ENCODE data around the gene B3GAT1.

Gene B3GAT1

DNA sequence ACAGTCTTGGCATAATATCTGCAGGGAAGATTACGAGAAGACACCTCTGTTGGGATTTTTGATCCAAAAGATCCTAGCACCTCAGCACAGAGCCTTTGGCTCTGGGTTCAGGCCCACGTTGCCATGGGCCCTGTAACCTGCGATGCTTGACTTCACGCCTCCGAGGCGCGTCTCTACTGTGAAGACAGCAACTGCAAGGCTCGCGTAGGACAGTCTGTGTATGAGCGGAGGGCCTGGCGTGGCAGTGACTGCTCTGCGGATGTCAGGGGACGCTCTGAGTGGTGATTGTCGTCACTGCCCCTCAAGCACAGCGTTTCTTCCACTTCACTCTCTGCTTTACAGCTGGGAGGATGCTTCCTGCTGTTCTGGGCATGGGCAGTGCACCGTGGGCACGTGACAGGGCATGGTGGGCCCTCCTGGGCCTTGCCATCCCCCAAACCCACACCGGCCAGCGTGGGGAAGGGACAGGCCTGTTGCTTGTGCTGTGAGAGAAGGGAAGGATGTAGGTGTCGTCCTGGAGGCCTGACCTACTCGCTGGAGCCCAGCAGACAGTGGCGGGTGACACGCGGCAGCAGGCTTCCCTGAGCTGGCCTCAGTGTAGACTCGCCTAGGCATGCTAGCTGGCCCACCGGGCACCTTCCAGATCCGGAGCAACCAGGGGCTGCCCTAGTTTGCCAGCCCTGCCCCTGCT lies 53.7 kb downstream of the B3GAT1 start:
- Histone ChIP-seq H3K9ac (ENCODE audit: insufficient read length, low read depth) (no peak overlapping the region), H3K4me3 (ENCODE audit: insufficient read length, low read depth) (no peak overlapping the region), H3K4me1 (ENCODE audit: insufficient read depth, insufficient read length) (peaks cover 3% of the 10 kb centered on the region), H3K36me3 (ENCODE audit: insufficient read depth, insufficient read length, low read length) (no peaks in the 10 kb centered on the region), H3K9me3 (ENCODE audit: insufficient read depth, low read length) (0 out of 2 replicates have a peak, but pooled peaks cover 4% of the 10 kb centered on the region), H3K27me3 (ENCODE audit: insufficient read depth, insufficient read length) (peaks cover 7% of the 10 kb centered on the region)
- TF ChIP-seq YY1 (IDR thresholded peaks at IDR 0.05; ENCODE audit: insufficient read depth, insufficient read length) (no peak), SUZ12 (IDR thresholded peaks at IDR 0.05; ENCODE audit: extremely low read depth, insufficient read depth, insufficient read length) (no peak), ZNF274 (IDR thresholded peaks at IDR 0.05; ENCODE audit: low read depth, low read length) (no peak)
- no peak for DNase-seq (ENCODE audit: low read depth, low spot score)

DNA sequence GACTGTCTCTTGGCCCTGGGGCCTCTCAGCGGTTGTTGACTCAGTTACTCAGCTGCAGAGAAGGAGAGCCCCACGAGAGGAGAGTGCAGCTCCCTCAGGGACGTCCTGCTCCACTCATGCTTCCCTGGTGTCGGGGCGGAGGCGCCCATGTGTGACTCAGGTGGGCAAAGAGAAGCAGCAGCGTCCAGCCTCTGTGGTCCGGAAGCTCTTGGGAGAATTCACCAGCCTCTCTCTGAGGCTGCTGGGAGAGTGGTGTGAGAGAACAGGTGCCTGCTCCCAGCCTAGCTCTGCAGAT lies 54.5 kb downstream of the B3GAT1 start:
- no peaks in the 10 kb centered on the region for H3K36me3 ChIP-seq (ENCODE audit: insufficient read depth, insufficient read length, low read length)
- H3K9ac ChIP-seq (ENCODE audit: insufficient read length, low read depth), result no peak overlapping the region
- peaks cover 7% of the 10 kb centered on the region for H3K27me3 ChIP-seq (ENCODE audit: insufficient read depth, insufficient read length)
- H3K4me3 ChIP-seq (ENCODE audit: insufficient read length, low read depth), result no peak overlapping the region
- 0 out of 2 replicates have a peak, but pooled peaks cover 4% of the 10 kb centered on the region for H3K9me3 ChIP-seq (ENCODE audit: insufficient read depth, low read length)
- TF ChIP-seq ZNF274 (IDR thresholded peaks at IDR 0.05; ENCODE audit: low read depth, low read length) (no peak), SUZ12 (IDR thresholded peaks at IDR 0.05; ENCODE audit: extremely low read depth, insufficient read depth, insufficient read length) (no peak), YY1 (IDR thresholded peaks at IDR 0.05; ENCODE audit: insufficient read depth, insufficient read length) (no peak)
- H3K4me1 ChIP-seq (ENCODE audit: insufficient read depth, insufficient read length), result peaks cover 3% of the 10 kb centered on the region
- DNase-seq (ENCODE audit: low read depth, low spot score), result no peak

DNA sequence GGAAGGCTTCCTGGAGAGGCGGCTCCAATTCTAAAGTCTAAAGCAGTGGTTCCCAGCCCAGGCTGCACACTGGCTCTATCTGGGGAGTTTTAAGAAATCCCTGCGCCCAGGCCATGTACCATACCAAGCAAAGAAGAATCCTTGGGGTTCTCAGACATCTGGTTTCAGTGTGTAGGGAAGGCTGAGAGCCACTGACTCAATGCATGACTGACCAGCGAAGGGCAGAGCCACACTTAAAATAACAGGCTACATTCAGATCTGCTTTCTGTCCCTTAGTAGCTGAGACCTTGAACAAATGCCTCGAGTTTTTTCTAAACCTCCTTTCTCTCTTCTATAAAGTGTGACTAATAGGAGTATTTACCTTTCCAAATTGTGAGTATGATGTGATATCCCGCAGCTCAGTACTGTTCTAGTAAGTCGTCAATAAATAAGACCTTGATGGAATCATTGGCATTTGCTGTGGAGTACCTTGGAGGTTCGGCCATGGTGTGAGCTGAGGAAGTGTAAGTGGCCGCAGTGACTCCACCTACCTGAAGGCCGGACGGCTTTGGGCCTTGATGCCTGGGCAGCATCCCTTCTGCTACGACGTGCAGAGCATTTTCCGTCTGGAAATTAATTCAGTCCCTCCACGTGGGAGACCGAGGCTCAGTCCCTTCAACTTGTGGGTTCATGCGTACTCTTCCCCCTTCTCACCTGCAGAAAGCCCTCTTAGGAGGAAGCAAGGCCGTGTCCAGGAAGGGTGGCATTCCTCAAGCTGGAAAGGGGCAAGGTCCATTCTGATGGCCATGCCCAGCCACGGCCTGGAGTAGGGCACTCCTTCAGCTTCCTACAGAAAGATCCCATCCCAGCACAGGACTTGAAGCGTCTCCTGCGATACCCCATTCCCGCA lies 55.1 kb downstream of the B3GAT1 start:
- Histone ChIP-seq H3K9ac (ENCODE audit: insufficient read length, low read depth) (no peak overlapping the region), H3K4me1 (ENCODE audit: insufficient read depth, insufficient read length) (peaks cover 3% of the 10 kb centered on the region), H3K36me3 (ENCODE audit: insufficient read depth, insufficient read length, low read length) (no peaks in the 10 kb centered on the region), H3K27me3 (ENCODE audit: insufficient read depth, insufficient read length) (peaks cover 7% of the 10 kb centered on the region), H3K4me3 (ENCODE audit: insufficient read length, low read depth) (no peak overlapping the region), H3K9me3 (ENCODE audit: insufficient read depth, low read length) (0 out of 2 replicates have a peak, but pooled peaks cover 4% of the 10 kb centered on the region)
- no peak for DNase-seq (ENCODE audit: low read depth, low spot score)
- TF ChIP-seq ZNF274 (IDR thresholded peaks at IDR 0.05; ENCODE audit: low read depth, low read length), result no peak
- no peak for TF ChIP-seq YY1 (IDR thresholded peaks at IDR 0.05; ENCODE audit: insufficient read depth, insufficient read length)
- TF ChIP-seq SUZ12 (IDR thresholded peaks at IDR 0.05; ENCODE audit: extremely low read depth, insufficient read depth, insufficient read length), result no peak

DNA sequence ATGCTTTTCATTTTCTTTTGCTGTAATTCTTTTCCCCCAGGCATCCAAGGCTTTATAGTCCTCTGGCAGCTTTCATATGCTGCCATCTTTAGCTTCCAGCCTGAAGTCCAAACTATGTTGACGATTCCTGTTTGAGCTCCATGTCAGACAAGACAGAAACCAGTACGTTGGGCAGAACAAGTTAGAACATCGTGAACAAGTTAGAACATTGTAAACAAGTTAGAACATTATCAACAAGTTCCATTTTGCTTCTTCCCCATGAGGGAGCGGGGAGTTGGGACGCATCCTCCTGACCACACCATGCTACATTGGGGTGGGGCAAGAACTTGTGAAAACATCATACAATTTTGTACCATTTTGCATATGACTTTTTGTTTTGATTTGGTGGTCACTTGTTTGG lies 56.4 kb downstream of the B3GAT1 start:
- Histone ChIP-seq H3K9ac (ENCODE audit: insufficient read length, low read depth) (no peak overlapping the region), H3K9me3 (ENCODE audit: insufficient read depth, low read length) (0 out of 2 replicates have a peak, but pooled peaks cover 4% of the 10 kb centered on the region), H3K4me1 (ENCODE audit: insufficient read depth, insufficient read length) (peaks cover 3% of the 10 kb centered on the region), H3K27me3 (ENCODE audit: insufficient read depth, insufficient read length) (peaks cover 7% of the 10 kb centered on the region), H3K4me3 (ENCODE audit: insufficient read length, low read depth) (no peak overlapping the region), H3K36me3 (ENCODE audit: insufficient read depth, insufficient read length, low read length) (no peaks in the 10 kb centered on the region)
- TF ChIP-seq ZNF274 (IDR thresholded peaks at IDR 0.05; ENCODE audit: low read depth, low read length) (no peak), YY1 (IDR thresholded peaks at IDR 0.05; ENCODE audit: insufficient read depth, insufficient read length) (no peak), SUZ12 (IDR thresholded peaks at IDR 0.05; ENCODE audit: extremely low read depth, insufficient read depth, insufficient read length) (no peak)
- no peak for DNase-seq (ENCODE audit: low read depth, low spot score)

DNA sequence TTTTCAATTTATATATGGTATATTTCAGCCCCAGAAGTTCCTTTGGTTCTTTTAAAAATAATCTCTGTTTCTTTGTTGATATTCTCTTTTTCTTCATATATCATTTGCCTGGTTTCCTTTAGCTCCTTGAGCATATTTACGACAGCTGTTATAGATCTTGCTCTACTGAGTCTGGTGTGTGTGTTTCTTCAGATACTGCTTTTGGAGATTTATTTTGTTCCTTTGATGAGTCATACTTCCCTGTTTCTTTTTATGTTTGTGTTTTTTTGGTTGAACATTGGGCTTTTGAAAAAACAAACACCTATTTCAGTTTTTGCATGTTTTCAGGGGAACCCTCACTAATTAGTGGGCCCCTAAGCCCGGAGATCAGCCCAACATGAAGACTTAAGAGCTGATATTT lies 56.9 kb downstream of the B3GAT1 start:
- no peak overlapping the region for H3K4me3 ChIP-seq (ENCODE audit: insufficient read length, low read depth)
- H3K4me1 ChIP-seq (ENCODE audit: insufficient read depth, insufficient read length), result peaks cover 3% of the 10 kb centered on the region
- no peak for DNase-seq (ENCODE audit: low read depth, low spot score)
- H3K9me3 ChIP-seq (ENCODE audit: insufficient read depth, low read length), result 0 out of 2 replicates have a peak, but pooled peaks cover 4% of the 10 kb centered on the region
- H3K27me3 ChIP-seq (ENCODE audit: insufficient read depth, insufficient read length), result peaks cover 7% of the 10 kb centered on the region
- no peaks in the 10 kb centered on the region for H3K36me3 ChIP-seq (ENCODE audit: insufficient read depth, insufficient read length, low read length)
- H3K9ac ChIP-seq (ENCODE audit: insufficient read length, low read depth), result no peak overlapping the region
- TF ChIP-seq SUZ12 (IDR thresholded peaks at IDR 0.05; ENCODE audit: extremely low read depth, insufficient read depth, insufficient read length) (no peak), YY1 (IDR thresholded peaks at IDR 0.05; ENCODE audit: insufficient read depth, insufficient read length) (no peak), ZNF274 (IDR thresholded peaks at IDR 0.05; ENCODE audit: low read depth, low read length) (no peak)

DNA sequence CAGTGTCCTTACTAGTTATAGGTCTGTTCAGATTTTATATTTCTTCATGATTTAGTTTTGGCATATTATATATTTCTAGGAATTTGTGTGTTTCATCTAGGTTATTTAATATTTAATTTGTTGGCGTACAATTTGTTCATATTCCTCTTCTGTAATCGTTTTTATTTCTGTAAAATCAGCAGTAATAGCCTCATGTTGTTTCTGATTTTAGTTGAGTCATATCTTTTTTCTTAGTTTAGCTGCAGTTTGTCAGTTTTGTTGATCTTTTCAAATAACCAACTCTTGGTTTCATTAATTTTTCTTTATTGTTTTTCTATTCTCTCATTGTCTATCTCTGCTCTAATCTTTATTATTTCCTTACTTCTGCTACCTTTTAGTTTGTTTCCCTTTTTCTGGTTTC lies 59.9 kb downstream of the B3GAT1 start:
- DNase-seq (ENCODE audit: low read depth, low spot score), result no peak
- H3K4me1 ChIP-seq (ENCODE audit: insufficient read depth, insufficient read length), result no peaks in the 10 kb centered on the region
- H3K9ac ChIP-seq (ENCODE audit: insufficient read length, low read depth), result no peak overlapping the region
- no peaks in the 10 kb centered on the region for H3K36me3 ChIP-seq (ENCODE audit: insufficient read depth, insufficient read length, low read length)
- 0 out of 2 replicates have a peak, but pooled peaks cover 4% of the 10 kb centered on the region for H3K9me3 ChIP-seq (ENCODE audit: insufficient read depth, low read length)
- no peak for TF ChIP-seq SUZ12 (IDR thresholded peaks at IDR 0.05; ENCODE audit: extremely low read depth, insufficient read depth, insufficient read length)
- TF ChIP-seq YY1 (IDR thresholded peaks at IDR 0.05; ENCODE audit: insufficient read depth, insufficient read length), result no peak
- no peaks in the 10 kb centered on the region for H3K27me3 ChIP-seq (ENCODE audit: insufficient read depth, insufficient read length)
- H3K4me3 ChIP-seq (ENCODE audit: insufficient read length, low read depth), result no peak overlapping the region

DNA sequence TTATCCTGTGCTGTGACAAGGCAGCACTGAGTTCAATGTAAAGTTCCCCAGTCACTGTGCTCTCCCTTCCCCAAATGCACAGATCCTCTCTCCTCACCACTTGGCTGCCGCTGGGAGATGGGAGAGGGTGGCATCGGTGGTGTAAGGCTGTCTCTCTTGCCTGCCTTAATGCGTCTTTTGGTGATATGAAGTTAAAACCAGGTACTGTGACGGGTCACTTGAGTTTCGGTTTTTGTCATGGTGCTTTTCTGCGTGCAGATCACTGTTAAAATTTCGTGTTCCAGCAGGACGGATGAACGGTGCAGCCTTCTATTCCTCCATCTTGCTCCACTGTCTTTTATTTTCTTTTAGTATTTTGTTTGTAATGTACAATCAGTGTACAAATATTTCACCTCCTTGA lies 61.7 kb downstream of the B3GAT1 start:
- H3K27me3 ChIP-seq (ENCODE audit: insufficient read depth, insufficient read length), result no peaks in the 10 kb centered on the region
- 0 out of 2 replicates have a peak, but pooled peaks cover 4% of the 10 kb centered on the region for H3K9me3 ChIP-seq (ENCODE audit: insufficient read depth, low read length)
- H3K4me1 ChIP-seq (ENCODE audit: insufficient read depth, insufficient read length), result no peaks in the 10 kb centered on the region
- no peak overlapping the region for H3K9ac ChIP-seq (ENCODE audit: insufficient read length, low read depth)
- no peaks in the 10 kb centered on the region for H3K36me3 ChIP-seq (ENCODE audit: insufficient read depth, insufficient read length, low read length)
- no peak for DNase-seq (ENCODE audit: low read depth, low spot score)
- H3K4me3 ChIP-seq (ENCODE audit: insufficient read length, low read depth), result no peak overlapping the region
- TF ChIP-seq ZNF274 (IDR thresholded peaks at IDR 0.05; ENCODE audit: low read depth, low read length) (no peak), SUZ12 (IDR thresholded peaks at IDR 0.05; ENCODE audit: extremely low read depth, insufficient read depth, insufficient read length) (no peak), YY1 (IDR thresholded peaks at IDR 0.05; ENCODE audit: insufficient read depth, insufficient read length) (no peak)

Measured in NT2/D1 (cell line).